ENCODE measurements around the gene INCENP. TPM values are rescaled to one million over a fixed set of nuclear protein-coding genes. Genes with fewer than 3 reads are reported as not detected.

Gene INCENP
- total RNA-seq, 1 experiment from 2014 or later, result 102 TPM

GRCh38 chr11:62139526-62140303 is 15.9 kb downstream of the INCENP start:
- H3K4me3 ChIP-seq, result no peak overlapping the region

GRCh38 chr11:62140304-62141110 is 16.7 kb downstream of the INCENP start:
- DNase-seq (ENCODE audit: low read depth in 1 of 2, low spot score in 2 of 2), result no peak
- H3K27ac ChIP-seq, result no peak overlapping the region
- H3K9me3 ChIP-seq (replicated peaks), result no peaks in the 10 kb centered on the region
- no peak overlapping the region for H3K4me3 ChIP-seq
- H3K4me1 ChIP-seq (replicated peaks), result no peaks in the 10 kb centered on the region
- no peaks in the 10 kb centered on the region for H3K27me3 ChIP-seq (replicated peaks)
- peaks cover 100% of the 10 kb centered on the region for H3K36me3 ChIP-seq

More at GRCh38 chr11:62139526-62140303, 15.9 kb downstream of the INCENP start:
- H3K36me3 ChIP-seq, result peaks cover 100% of the 10 kb centered on the region
- DNase-seq (ENCODE audit: low read depth in 1 of 2, low spot score in 2 of 2), result peak in 1 of 2 experiments; percentile 48
- no peaks in the 10 kb centered on the region for H3K9me3 ChIP-seq (replicated peaks)
- H3K27me3 ChIP-seq (replicated peaks), result no peaks in the 10 kb centered on the region
- no peak overlapping the region for H3K27ac ChIP-seq
- H3K4me1 ChIP-seq (replicated peaks), result no peaks in the 10 kb centered on the region

- H3K4me1 ChIP-seq (replicated peaks), result no peaks in the 10 kb centered on the region
- H3K27me3 ChIP-seq (replicated peaks), result no peaks in the 10 kb centered on the region
- H3K36me3 ChIP-seq, result peaks cover 100% of the 10 kb centered on the region
- peak in 1 of 2 experiments; percentile 44 for DNase-seq (ENCODE audit: low read depth in 1 of 2, low spot score in 2 of 2)
- H3K9me3 ChIP-seq (replicated peaks), result no peaks in the 10 kb centered on the region
- H3K27ac ChIP-seq, result no peak overlapping the region
- no peak overlapping the region for H3K4me3 ChIP-seq
Measured at GRCh38 chr11:62141111-62142042, 17.6 kb downstream of the INCENP start.

- H3K27me3 ChIP-seq (replicated peaks), result no peaks in the 10 kb centered on the region
- DNase-seq (ENCODE audit: low read depth in 1 of 2, low spot score in 2 of 2), result peak in 1 of 2 experiments; percentile 41
- H3K4me1 ChIP-seq (replicated peaks), result no peaks in the 10 kb centered on the region
- H3K36me3 ChIP-seq, result peaks cover 100% of the 10 kb centered on the region
- H3K9me3 ChIP-seq (replicated peaks), result no peaks in the 10 kb centered on the region
- no peak overlapping the region for H3K4me3 ChIP-seq
- H3K27ac ChIP-seq, result no peak overlapping the region
Measured at GRCh38 chr11:62142043-62142375, 18.2 kb downstream of the INCENP start.

- no peak overlapping the region for H3K27ac ChIP-seq
- H3K27me3 ChIP-seq (replicated peaks), result no peaks in the 10 kb centered on the region
- peaks cover 100% of the 10 kb centered on the region for H3K36me3 ChIP-seq
- H3K4me1 ChIP-seq (replicated peaks), result no peaks in the 10 kb centered on the region
- no peak for DNase-seq (ENCODE audit: low read depth in 1 of 2, low spot score in 2 of 2)
- no peaks in the 10 kb centered on the region for H3K9me3 ChIP-seq (replicated peaks)
- no peak overlapping the region for H3K4me3 ChIP-seq
Measured at GRCh38 chr11:62142921-62143320, 19.1 kb downstream of the INCENP start.

- Histone ChIP-seq H3K36me3 (peaks cover 100% of the 10 kb centered on the region), H3K27ac (no peak overlapping the region), H3K4me1 (replicated peaks) (no peaks in the 10 kb centered on the region), H3K27me3 (replicated peaks) (no peaks in the 10 kb centered on the region), H3K4me3 (no peak overlapping the region), H3K9me3 (replicated peaks) (no peaks in the 10 kb centered on the region)
- peak in 1 of 2 experiments; percentile 44 for DNase-seq (ENCODE audit: low read depth in 1 of 2, low spot score in 2 of 2)
Measured at GRCh38 chr11:62143727-62144126, 19.9 kb downstream of the INCENP start.

GRCh38 chr11:62144641-62145255 is 20.9 kb downstream of the INCENP start:
- H3K9me3 ChIP-seq (replicated peaks), result no peaks in the 10 kb centered on the region
- H3K4me1 ChIP-seq (replicated peaks), result no peaks in the 10 kb centered on the region
- no peak overlapping the region for H3K27ac ChIP-seq
- DNase-seq (ENCODE audit: low read depth in 1 of 2, low spot score in 2 of 2), result peak in 1 of 2 experiments; percentile 48
- no peak overlapping the region for H3K4me3 ChIP-seq
- H3K27me3 ChIP-seq (replicated peaks), result no peaks in the 10 kb centered on the region
- H3K36me3 ChIP-seq, result peaks cover 100% of the 10 kb centered on the region

GRCh38 chr11:62145261-62145871 is 21.6 kb downstream of the INCENP start:
- peak in 1 of 2 experiments; percentile 46 for DNase-seq (ENCODE audit: low read depth in 1 of 2, low spot score in 2 of 2)
- H3K27me3 ChIP-seq (replicated peaks), result no peaks in the 10 kb centered on the region
- no peaks in the 10 kb centered on the region for H3K4me1 ChIP-seq (replicated peaks)
- H3K36me3 ChIP-seq, result peaks cover 100% of the 10 kb centered on the region
- no peak overlapping the region for H3K27ac ChIP-seq
- H3K4me3 ChIP-seq, result no peak overlapping the region
- H3K9me3 ChIP-seq (replicated peaks), result no peaks in the 10 kb centered on the region

- Histone ChIP-seq H3K4me1 (replicated peaks) (no peaks in the 10 kb centered on the region), H3K9me3 (replicated peaks) (no peaks in the 10 kb centered on the region), H3K36me3 (peaks cover 100% of the 10 kb centered on the region), H3K27me3 (replicated peaks) (no peaks in the 10 kb centered on the region), H3K4me3 (no peak overlapping the region), H3K27ac (no peak overlapping the region)
- DNase-seq (ENCODE audit: low read depth in 1 of 2, low spot score in 2 of 2), result peak in 1 of 2 experiments; percentile 43
Measured at GRCh38 chr11:62146476-62147200, 22.8 kb downstream of the INCENP start.

GRCh38 chr11:62147545-62147944 is 23.7 kb downstream of the INCENP start:
- Histone ChIP-seq H3K27ac (no peak overlapping the region), H3K27me3 (replicated peaks) (no peaks in the 10 kb centered on the region), H3K4me3 (no peak overlapping the region), H3K36me3 (peaks cover 97% of the 10 kb centered on the region), H3K9me3 (replicated peaks) (no peaks in the 10 kb centered on the region), H3K4me1 (replicated peaks) (no peaks in the 10 kb centered on the region)
- DNase-seq (ENCODE audit: low read depth in 1 of 2, low spot score in 2 of 2), result peak in 1 of 2 experiments; percentile 42

GRCh38 chr11:62148271-62148980 is 24.6 kb downstream of the INCENP start:
- peaks cover 97% of the 10 kb centered on the region for H3K36me3 ChIP-seq
- H3K27me3 ChIP-seq (replicated peaks), result no peaks in the 10 kb centered on the region

More at GRCh38 chr11:62148271-62148980, 24.6 kb downstream of the INCENP start:
- peak in 1 of 2 experiments; percentile 43 for DNase-seq (ENCODE audit: low read depth in 1 of 2, low spot score in 2 of 2)
- Histone ChIP-seq H3K9me3 (replicated peaks) (no peaks in the 10 kb centered on the region), H3K27ac (no peak overlapping the region), H3K4me3 (no peak overlapping the region), H3K4me1 (replicated peaks) (no peaks in the 10 kb centered on the region)
